HL-60 (cell line): ENCODE data around the gene TMEM174.

Source experiments
- DNase-seq, 2 experiments: peaks; one replicate each; pipeline ENCODE4 v3.0.0-alpha.2; 2010 to 2020; ENCODE audit warnings: low read depth in 1 of 2, low spot score in 1 of 2
- H3K27ac ChIP-seq: fragments of 250-450 bp; sonication (Bioruptor Pico); replicated peaks from 2 replicates; pipeline ENCODE4 v1.5.1; 2020; ENCODE audit warnings: mild to moderate bottlenecking, moderate library complexity
- H3K27me3 ChIP-seq: fragments of 250-450 bp; sonication (Bioruptor Pico); 2 replicates; pipeline ENCODE4 v1.5.1; 2021; ENCODE audit warnings: mild to moderate bottlenecking, moderate library complexity; ENCODE audit not compliant: insufficient read depth, poor library complexity, severe bottlenecking
- H3K4me3 ChIP-seq: replicated peaks from 2 replicates; pipeline ENCODE4 v1.5.1; 2011; ENCODE audit warnings: mild to moderate bottlenecking, control low read depth, low read length; ENCODE audit not compliant: insufficient read depth
- GABPA ChIP-seq: IDR thresholded peaks from 2 replicates; pipeline ENCODE4 v1.6.1; 2012; ENCODE audit warnings: low read depth
- POLR2AphosphoS5 ChIP-seq: IDR thresholded peaks from 2 replicates; pipeline ENCODE4 v1.6.1; 2012; ENCODE audit warnings: low read depth
- REST ChIP-seq: IDR thresholded peaks from 2 replicates; pipeline ENCODE4 v1.6.1; 2012; ENCODE audit warnings: low read depth; ENCODE audit not compliant: insufficient replicate concordance
- SPI1 ChIP-seq: IDR thresholded peaks from 2 replicates; pipeline ENCODE4 v1.6.1; 2012; ENCODE audit warnings: low read depth, mild to moderate bottlenecking, borderline replicate concordance
- TF ChIP-seq, protein P1 (sequence below): IDR thresholded peaks from one replicate; pipeline ENCODE4 v1.5.1; 2011; ENCODE audit warnings: low read length, control low read depth, inconsistent platforms; ENCODE audit not compliant: insufficient read depth

TMEM174 gene

DNA sequence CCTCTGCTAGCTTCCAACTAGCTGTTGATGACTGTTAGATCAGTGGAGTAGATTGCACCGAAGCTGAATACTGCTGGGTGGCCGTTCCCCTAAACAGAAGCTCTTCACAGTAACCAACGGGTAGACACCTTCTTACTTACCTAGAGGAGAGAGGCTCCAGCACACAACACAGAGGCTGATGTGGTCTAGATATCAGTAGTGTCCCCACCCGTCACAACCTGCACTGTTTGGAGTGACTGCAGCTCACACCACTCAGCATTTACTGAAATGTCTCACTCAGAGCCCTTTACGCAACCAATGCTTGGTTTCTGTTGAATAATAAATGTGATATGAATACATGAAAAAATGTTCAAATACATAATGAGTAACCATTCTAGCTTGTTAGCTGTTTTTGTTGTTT is 5.3 kb downstream of the TMEM174 start:
- H3K27ac ChIP-seq: no peak overlapping the region
- TF ChIP-seq SPI1: no peak
- TF ChIP-seq REST: no peak
- TF ChIP-seq POLR2AphosphoS5: no peak
- TF ChIP-seq GABPA: no peak
- TF ChIP-seq, protein P1, sequence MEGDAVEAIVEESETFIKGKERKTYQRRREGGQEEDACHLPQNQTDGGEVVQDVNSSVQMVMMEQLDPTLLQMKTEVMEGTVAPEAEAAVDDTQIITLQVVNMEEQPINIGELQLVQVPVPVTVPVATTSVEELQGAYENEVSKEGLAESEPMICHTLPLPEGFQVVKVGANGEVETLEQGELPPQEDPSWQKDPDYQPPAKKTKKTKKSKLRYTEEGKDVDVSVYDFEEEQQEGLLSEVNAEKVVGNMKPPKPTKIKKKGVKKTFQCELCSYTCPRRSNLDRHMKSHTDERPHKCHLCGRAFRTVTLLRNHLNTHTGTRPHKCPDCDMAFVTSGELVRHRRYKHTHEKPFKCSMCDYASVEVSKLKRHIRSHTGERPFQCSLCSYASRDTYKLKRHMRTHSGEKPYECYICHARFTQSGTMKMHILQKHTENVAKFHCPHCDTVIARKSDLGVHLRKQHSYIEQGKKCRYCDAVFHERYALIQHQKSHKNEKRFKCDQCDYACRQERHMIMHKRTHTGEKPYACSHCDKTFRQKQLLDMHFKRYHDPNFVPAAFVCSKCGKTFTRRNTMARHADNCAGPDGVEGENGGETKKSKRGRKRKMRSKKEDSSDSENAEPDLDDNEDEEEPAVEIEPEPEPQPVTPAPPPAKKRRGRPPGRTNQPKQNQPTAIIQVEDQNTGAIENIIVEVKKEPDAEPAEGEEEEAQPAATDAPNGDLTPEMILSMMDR: no peak
- H3K27me3 ChIP-seq: no peaks in the 10 kb centered on the region
- H3K4me3 ChIP-seq: no peak overlapping the region
- no peak for DNase-seq

- H3K27me3 ChIP-seq: no peaks in the 10 kb centered on the region
- TF ChIP-seq, protein P1: no peak
- TF ChIP-seq POLR2AphosphoS5 (no peak), GABPA (no peak), SPI1 (no peak), REST (no peak)
- no peak overlapping the region for H3K4me3 ChIP-seq
- no peak for DNase-seq
- no peak overlapping the region for H3K27ac ChIP-seq
Observed at GRCh38 chr5:73179730-73180129, 6.7 kb downstream of the TMEM174 start.

GRCh38 chr5:73180566-73180965 is 7.6 kb downstream of the TMEM174 start:
- no peak overlapping the region for H3K27ac ChIP-seq
- TF ChIP-seq REST: no peak
- TF ChIP-seq, protein P1: no peak
- no peak for TF ChIP-seq SPI1
- no peak for TF ChIP-seq POLR2AphosphoS5
- TF ChIP-seq GABPA: no peak
- DNase-seq: no peak
- no peak overlapping the region for H3K4me3 ChIP-seq
- no peaks in the 10 kb centered on the region for H3K27me3 ChIP-seq
